ENCODE results near the gene PKNOX2.

PKNOX2 gene

GRCh38 chr11:125376117-125376516 is 211.6 kb downstream of the PKNOX2 start:
- H3K27me3 ChIP-seq (ENCODE audit: control insufficient read depth, insufficient read depth, low read length) = peaks cover 8% of the 10 kb centered on the region

GRCh38 chr11:125376856-125377255 is 212.3 kb downstream of the PKNOX2 start:
- no peak overlapping the region for H3K27ac ChIP-seq (ENCODE audit: low read length)

More at GRCh38 chr11:125376117-125376516, 211.6 kb downstream of the PKNOX2 start:
- Histone ChIP-seq H3K9ac (ENCODE audit: low read length) (no peak overlapping the region), H3K36me3 (ENCODE audit: control insufficient read depth, low read depth, low read length) (no peaks in the 10 kb centered on the region), H3K9me3 (ENCODE audit: control insufficient read depth, low read depth, low read length) (no peaks in the 10 kb centered on the region), H3K27ac (ENCODE audit: low read length) (no peak overlapping the region), H3K4me1 (ENCODE audit: control insufficient read depth, low read depth, low read length) (peaks cover 30% of the 10 kb centered on the region), H3K4me3 (ENCODE audit: low read length) (no peak overlapping the region)

GRCh38 chr11:125378083-125378482 is 213.5 kb downstream of the PKNOX2 start:
- no peak overlapping the region for H3K4me3 ChIP-seq (ENCODE audit: low read length)
- H3K4me1 ChIP-seq (ENCODE audit: control insufficient read depth, low read depth, low read length) = peaks cover 18% of the 10 kb centered on the region
- H3K36me3 ChIP-seq (ENCODE audit: control insufficient read depth, low read depth, low read length) = no peaks in the 10 kb centered on the region
- H3K27ac ChIP-seq (ENCODE audit: low read length) = no peak overlapping the region
- H3K9ac ChIP-seq (ENCODE audit: low read length) = no peak overlapping the region
- H3K27me3 ChIP-seq (ENCODE audit: control insufficient read depth, insufficient read depth, low read length) = peaks cover under 1% of the 10 kb centered on the region
- H3K9me3 ChIP-seq (ENCODE audit: control insufficient read depth, low read depth, low read length) = no peaks in the 10 kb centered on the region

More at GRCh38 chr11:125376856-125377255, 212.3 kb downstream of the PKNOX2 start:
- H3K36me3 ChIP-seq (ENCODE audit: control insufficient read depth, low read depth, low read length) = no peaks in the 10 kb centered on the region
- H3K27me3 ChIP-seq (ENCODE audit: control insufficient read depth, insufficient read depth, low read length) = peaks cover 8% of the 10 kb centered on the region
- no peaks in the 10 kb centered on the region for H3K9me3 ChIP-seq (ENCODE audit: control insufficient read depth, low read depth, low read length)
- no peak overlapping the region for H3K4me3 ChIP-seq (ENCODE audit: low read length)
- no peak overlapping the region for H3K9ac ChIP-seq (ENCODE audit: low read length)
- peaks cover 24% of the 10 kb centered on the region for H3K4me1 ChIP-seq (ENCODE audit: control insufficient read depth, low read depth, low read length)

GRCh38 chr11:125378571-125378970 is 214.0 kb downstream of the PKNOX2 start:
- no peaks in the 10 kb centered on the region for H3K9me3 ChIP-seq (ENCODE audit: control insufficient read depth, low read depth, low read length)
- peaks cover 18% of the 10 kb centered on the region for H3K4me1 ChIP-seq (ENCODE audit: control insufficient read depth, low read depth, low read length)
- no peak overlapping the region for H3K27ac ChIP-seq (ENCODE audit: low read length)
- no peak overlapping the region for H3K4me3 ChIP-seq (ENCODE audit: low read length)
- H3K36me3 ChIP-seq (ENCODE audit: control insufficient read depth, low read depth, low read length) = no peaks in the 10 kb centered on the region
- H3K9ac ChIP-seq (ENCODE audit: low read length) = no peak overlapping the region
- no peaks in the 10 kb centered on the region for H3K27me3 ChIP-seq (ENCODE audit: control insufficient read depth, insufficient read depth, low read length)

GRCh38 chr11:125379565-125379964 is 215.0 kb downstream of the PKNOX2 start:
- Histone ChIP-seq H3K4me3 (ENCODE audit: low read length) (no peak overlapping the region), H3K9me3 (ENCODE audit: control insufficient read depth, low read depth, low read length) (no peaks in the 10 kb centered on the region), H3K27me3 (ENCODE audit: control insufficient read depth, insufficient read depth, low read length) (no peaks in the 10 kb centered on the region), H3K9ac (ENCODE audit: low read length) (no peak overlapping the region), H3K27ac (ENCODE audit: low read length) (no peak overlapping the region), H3K36me3 (ENCODE audit: control insufficient read depth, low read depth, low read length) (no peaks in the 10 kb centered on the region), H3K4me1 (ENCODE audit: control insufficient read depth, low read depth, low read length) (peaks cover 18% of the 10 kb centered on the region)

GRCh38 chr11:125379981-125380380 is 215.4 kb downstream of the PKNOX2 start:
- Histone ChIP-seq H3K27me3 (ENCODE audit: control insufficient read depth, insufficient read depth, low read length) (no peaks in the 10 kb centered on the region), H3K9ac (ENCODE audit: low read length) (no peak overlapping the region), H3K4me3 (ENCODE audit: low read length) (no peak overlapping the region), H3K4me1 (ENCODE audit: control insufficient read depth, low read depth, low read length) (peaks cover 18% of the 10 kb centered on the region), H3K36me3 (ENCODE audit: control insufficient read depth, low read depth, low read length) (no peaks in the 10 kb centered on the region), H3K27ac (ENCODE audit: low read length) (no peak overlapping the region), H3K9me3 (ENCODE audit: control insufficient read depth, low read depth, low read length) (no peaks in the 10 kb centered on the region)

- Histone ChIP-seq H3K4me3 (ENCODE audit: low read length) (no peak overlapping the region), H3K27ac (ENCODE audit: low read length) (no peak overlapping the region), H3K36me3 (ENCODE audit: control insufficient read depth, low read depth, low read length) (no peaks in the 10 kb centered on the region), H3K9me3 (ENCODE audit: control insufficient read depth, low read depth, low read length) (no peaks in the 10 kb centered on the region), H3K4me1 (ENCODE audit: control insufficient read depth, low read depth, low read length) (peaks cover 12% of the 10 kb centered on the region), H3K9ac (ENCODE audit: low read length) (no peak overlapping the region), H3K27me3 (ENCODE audit: control insufficient read depth, insufficient read depth, low read length) (no peaks in the 10 kb centered on the region)
These were observed 216.3 kb downstream of the PKNOX2 start for GRCh38 chr11:125380756-125381445.

GRCh38 chr11:125381499-125382044 is 217.0 kb downstream of the PKNOX2 start:
- Histone ChIP-seq H3K27me3 (ENCODE audit: control insufficient read depth, insufficient read depth, low read length) (no peaks in the 10 kb centered on the region), H3K9ac (ENCODE audit: low read length) (no peak overlapping the region)

GRCh38 chr11:125382314-125382791 is 217.8 kb downstream of the PKNOX2 start:
- Histone ChIP-seq H3K36me3 (ENCODE audit: control insufficient read depth, low read depth, low read length) (no peaks in the 10 kb centered on the region), H3K4me3 (ENCODE audit: low read length) (no peak overlapping the region), H3K9ac (ENCODE audit: low read length) (no peak overlapping the region), H3K4me1 (ENCODE audit: control insufficient read depth, low read depth, low read length) (peaks cover 4% of the 10 kb centered on the region), H3K27me3 (ENCODE audit: control insufficient read depth, insufficient read depth, low read length) (no peaks in the 10 kb centered on the region), H3K9me3 (ENCODE audit: control insufficient read depth, low read depth, low read length) (no peaks in the 10 kb centered on the region), H3K27ac (ENCODE audit: low read length) (no peak overlapping the region)

More at GRCh38 chr11:125381499-125382044, 217.0 kb downstream of the PKNOX2 start:
- no peaks in the 10 kb centered on the region for H3K36me3 ChIP-seq (ENCODE audit: control insufficient read depth, low read depth, low read length)
- H3K4me1 ChIP-seq (ENCODE audit: control insufficient read depth, low read depth, low read length) = peaks cover 5% of the 10 kb centered on the region
- no peak overlapping the region for H3K4me3 ChIP-seq (ENCODE audit: low read length)
- H3K27ac ChIP-seq (ENCODE audit: low read length) = no peak overlapping the region
- H3K9me3 ChIP-seq (ENCODE audit: control insufficient read depth, low read depth, low read length) = no peaks in the 10 kb centered on the region

GRCh38 chr11:125382822-125383221 is 218.3 kb downstream of the PKNOX2 start:
- H3K27ac ChIP-seq (ENCODE audit: low read length) = no peak overlapping the region
- no peak overlapping the region for H3K4me3 ChIP-seq (ENCODE audit: low read length)
- no peaks in the 10 kb centered on the region for H3K36me3 ChIP-seq (ENCODE audit: control insufficient read depth, low read depth, low read length)
- H3K27me3 ChIP-seq (ENCODE audit: control insufficient read depth, insufficient read depth, low read length) = no peaks in the 10 kb centered on the region
- H3K9ac ChIP-seq (ENCODE audit: low read length) = no peak overlapping the region
- no peaks in the 10 kb centered on the region for H3K9me3 ChIP-seq (ENCODE audit: control insufficient read depth, low read depth, low read length)
- H3K4me1 ChIP-seq (ENCODE audit: control insufficient read depth, low read depth, low read length) = peaks cover 4% of the 10 kb centered on the region

- H3K27me3 ChIP-seq (ENCODE audit: control insufficient read depth, insufficient read depth, low read length) = no peaks in the 10 kb centered on the region
- no peak overlapping the region for H3K27ac ChIP-seq (ENCODE audit: low read length)
- H3K4me1 ChIP-seq (ENCODE audit: control insufficient read depth, low read depth, low read length) = peaks cover 4% of the 10 kb centered on the region
- no peak overlapping the region for H3K9ac ChIP-seq (ENCODE audit: low read length)
- no peaks in the 10 kb centered on the region for H3K36me3 ChIP-seq (ENCODE audit: control insufficient read depth, low read depth, low read length)
- no peak overlapping the region for H3K4me3 ChIP-seq (ENCODE audit: low read length)
- H3K9me3 ChIP-seq (ENCODE audit: control insufficient read depth, low read depth, low read length) = no peaks in the 10 kb centered on the region
These were observed 220.3 kb downstream of the PKNOX2 start for GRCh38 chr11:125384825-125385224.

GRCh38 chr11:125387901-125388300 is 223.3 kb downstream of the PKNOX2 start:
- Histone ChIP-seq H3K27me3 (ENCODE audit: control insufficient read depth, insufficient read depth, low read length) (no peaks in the 10 kb centered on the region), H3K4me1 (ENCODE audit: control insufficient read depth, low read depth, low read length) (peaks cover 12% of the 10 kb centered on the region), H3K4me3 (ENCODE audit: low read length) (no peak overlapping the region), H3K9ac (ENCODE audit: low read length) (no peak overlapping the region), H3K36me3 (ENCODE audit: control insufficient read depth, low read depth, low read length) (no peaks in the 10 kb centered on the region), H3K27ac (ENCODE audit: low read length) (no peak overlapping the region), H3K9me3 (ENCODE audit: control insufficient read depth, low read depth, low read length) (no peaks in the 10 kb centered on the region)

Measured in iPS-18a (cell line).